ENCODE measurements around the gene MPRIP. TPM values are rescaled to one million over a fixed set of nuclear protein-coding genes. Genes with fewer than 3 reads are reported as not detected.

Gene MPRIP
- polyA plus RNA-seq, 1 donor from 2014 or later: 14.4 TPM

GRCh38 chr17:17032131-17032692 lies 10.0 kb upstream of the MPRIP start:
- H3K27ac Mint-ChIP-seq: no peak overlapping the region
- H3K4me3 Mint-ChIP-seq: peak overlapping the region in 1 of 4 donors; percentile 17
- H3K36me3 Mint-ChIP-seq: peaks cover 2% of the 10 kb centered on the region
- H3K9me3 Mint-ChIP-seq: no peaks in the 10 kb centered on the region
- peaks cover 17 to 21% (median 17%) of the 10 kb centered on the region in 3 donors for H3K4me1 Mint-ChIP-seq
- H3K27me3 Mint-ChIP-seq: peaks cover 9% of the 10 kb centered on the region

GRCh38 chr17:17033466-17033865 lies 8.8 kb upstream of the MPRIP start:
- H3K27me3 Mint-ChIP-seq: peaks cover 9% of the 10 kb centered on the region
- peak overlapping the region in 1 of 3 donors; percentile 82 for H3K27ac Mint-ChIP-seq
- H3K9me3 Mint-ChIP-seq: no peaks in the 10 kb centered on the region
- peaks cover 17 to 21% (median 17%) of the 10 kb centered on the region in 3 donors for H3K4me1 Mint-ChIP-seq
- peaks cover 2% of the 10 kb centered on the region for H3K36me3 Mint-ChIP-seq
- H3K4me3 Mint-ChIP-seq: no peak overlapping the region

GRCh38 chr17:17034026-17034425 lies 8.2 kb upstream of the MPRIP start:
- Mint-ChIP-seq H3K27me3 (peaks cover 5% of the 10 kb centered on the region), H3K27ac (peak overlapping the region in 1 of 3 donors; percentile 82), H3K4me3 (no peak overlapping the region), H3K4me1 (peaks cover 12 to 17% (median 13%) of the 10 kb centered on the region in 3 donors), H3K9me3 (no peaks in the 10 kb centered on the region), H3K36me3 (peaks cover 2% of the 10 kb centered on the region)

- Mint-ChIP-seq H3K27ac (no peak overlapping the region), H3K27me3 (no peaks in the 10 kb centered on the region), H3K4me1 (peaks cover 9 to 13% (median 9%) of the 10 kb centered on the region in 3 donors), H3K4me3 (no peak overlapping the region), H3K9me3 (no peaks in the 10 kb centered on the region), H3K36me3 (peaks cover 1% of the 10 kb centered on the region)
Measured at GRCh38 chr17:17034496-17035075, 7.7 kb upstream of the MPRIP start.

- Mint-ChIP-seq H3K4me3 (no peak overlapping the region), H3K27ac (no peak overlapping the region), H3K27me3 (no peaks in the 10 kb centered on the region), H3K36me3 (no peaks in the 10 kb centered on the region), H3K9me3 (no peaks in the 10 kb centered on the region), H3K4me1 (peaks cover 5 to 13% (median 8%) of the 10 kb centered on the region in 3 donors)
Measured at GRCh38 chr17:17035490-17035889, 6.8 kb upstream of the MPRIP start.

GRCh38 chr17:17035920-17036523 lies 6.2 kb upstream of the MPRIP start:
- Mint-ChIP-seq H3K27me3 (no peaks in the 10 kb centered on the region), H3K9me3 (no peaks in the 10 kb centered on the region), H3K4me3 (no peak overlapping the region), H3K36me3 (no peaks in the 10 kb centered on the region), H3K27ac (no peak overlapping the region), H3K4me1 (peaks cover 5 to 13% (median 8%) of the 10 kb centered on the region in 3 donors)

- H3K27ac Mint-ChIP-seq: peak overlapping the region in 1 of 3 donors; percentile 46
- peak overlapping the region in 2 of 4 donors; percentile 69 to 78 for H3K4me3 Mint-ChIP-seq
- H3K4me1 Mint-ChIP-seq: peaks cover 6 to 18% (median 13%) of the 10 kb centered on the region in 3 donors
- no peaks in the 10 kb centered on the region for H3K27me3 Mint-ChIP-seq
- H3K9me3 Mint-ChIP-seq: no peaks in the 10 kb centered on the region
- no peaks in the 10 kb centered on the region for H3K36me3 Mint-ChIP-seq
Measured at GRCh38 chr17:17036524-17036998, 5.7 kb upstream of the MPRIP start.

GRCh38 chr17:17039911-17040310 lies 2.3 kb upstream of the MPRIP start:
- Mint-ChIP-seq H3K27me3 (no peaks in the 10 kb centered on the region), H3K27ac (no peak overlapping the region), H3K9me3 (no peaks in the 10 kb centered on the region), H3K4me3 (peak overlapping the region in 1 of 4 donors; percentile 76), H3K36me3 (no peaks in the 10 kb centered on the region), H3K4me1 (peaks cover 21 to 33% (median 29%) of the 10 kb centered on the region in 3 donors)

- H3K9me3 Mint-ChIP-seq: no peaks in the 10 kb centered on the region
- no peaks in the 10 kb centered on the region for H3K36me3 Mint-ChIP-seq
- H3K27ac Mint-ChIP-seq: peak overlapping the region in 1 of 3 donors; percentile 90
- H3K4me3 Mint-ChIP-seq: peak overlapping the region; percentile 61 to 88 (median 72)
- no peaks in the 10 kb centered on the region for H3K27me3 Mint-ChIP-seq
- H3K4me1 Mint-ChIP-seq: peaks cover 27 to 42% (median 37%) of the 10 kb centered on the region in 3 donors
Measured at GRCh38 chr17:17041018-17041521, 1.2 kb upstream of the MPRIP start.

- Mint-ChIP-seq H3K4me3 (peak overlapping the region; percentile 61 to 88 (median 76)), H3K27me3 (no peaks in the 10 kb centered on the region), H3K9me3 (no peaks in the 10 kb centered on the region), H3K4me1 (peaks cover 31 to 42% (median 34%) of the 10 kb centered on the region in 3 donors), H3K27ac (peak overlapping the region in 1 of 3 donors; percentile 90), H3K36me3 (no peaks in the 10 kb centered on the region)
Measured at GRCh38 chr17:17041571-17042383, 480 bp upstream of the MPRIP start.

- Mint-ChIP-seq H3K36me3 (no peaks in the 10 kb centered on the region), H3K4me1 (peaks cover 38 to 49% (median 38%) of the 10 kb centered on the region in 3 donors), H3K27ac (peak overlapping the region; percentile 59 to 95 (median 93)), H3K4me3 (peak overlapping the region; percentile 81 to 98 (median 96)), H3K9me3 (no peaks in the 10 kb centered on the region), H3K27me3 (no peaks in the 10 kb centered on the region)
Measured at GRCh38 chr17:17042851-17043460, 699 bp downstream of the MPRIP start.

GRCh38 chr17:17043461-17044271 lies 1.4 kb downstream of the MPRIP start:
- H3K27me3 Mint-ChIP-seq: no peaks in the 10 kb centered on the region

GRCh38 chr17:17044846-17045561 lies 2.7 kb downstream of the MPRIP start:
- H3K27ac Mint-ChIP-seq: peak overlapping the region; percentile 59 to 93 (median 82)
- H3K9me3 Mint-ChIP-seq: no peaks in the 10 kb centered on the region

More at GRCh38 chr17:17043461-17044271, 1.4 kb downstream of the MPRIP start:
- Mint-ChIP-seq H3K36me3 (no peaks in the 10 kb centered on the region), H3K4me1 (peaks cover 38 to 56% (median 45%) of the 10 kb centered on the region in 3 donors), H3K27ac (peak overlapping the region; percentile 59 to 95 (median 93)), H3K9me3 (no peaks in the 10 kb centered on the region), H3K4me3 (peak overlapping the region; percentile 81 to 98 (median 96))

More at GRCh38 chr17:17044846-17045561, 2.7 kb downstream of the MPRIP start:
- H3K36me3 Mint-ChIP-seq: no peaks in the 10 kb centered on the region
- peak overlapping the region; percentile 81 to 98 (median 96) for H3K4me3 Mint-ChIP-seq
- H3K4me1 Mint-ChIP-seq: peaks cover 46 to 62% (median 50%) of the 10 kb centered on the region in 3 donors
- H3K27me3 Mint-ChIP-seq: no peaks in the 10 kb centered on the region

Measured in IgD-negative memory B cell (primary cell).